H1 (cell line): Measurements from ENCODE around the gene KLHL21. TPM values are rescaled to one million over a fixed set of nuclear protein-coding genes. Genes with fewer than 3 reads are reported as not detected.

Source experiments
- BCL11A ChIP-seq, 2 experiments: IDR thresholded peaks; one replicate each; pipeline ENCODE4 v1.6.1; 2011; ENCODE audit warnings: low read depth in 2 of 2, low read length in 2 of 2, mild to moderate bottlenecking in 2 of 2
- CBX5 ChIP-seq: fragments of 300-800, 300-1000 bp; sonication (generic); IDR thresholded peaks from 2 replicates; pipeline ENCODE4 v1.7.1; 2016; ENCODE audit warnings: antibody characterized with exemption, low read length, low read depth
- CREB1 ChIP-seq: IDR thresholded peaks from 2 replicates; pipeline ENCODE4 v1.6.1; 2012; ENCODE audit warnings: inconsistent platforms
- CTBP2 ChIP-seq: IDR thresholded peaks from 2 replicates; pipeline ENCODE4 v1.7.0; 2011; ENCODE audit warnings: borderline replicate concordance, mild to moderate bottlenecking, moderate library complexity, mixed read lengths, low read length; ENCODE audit not compliant: insufficient read depth, insufficient read length
- EP300 ChIP-seq, 2 experiments: IDR thresholded peaks; 1 replicate in 1 of 2; 2 replicates in 1 of 2; pipeline ENCODE4 v1.6.1; 2011 to 2012; ENCODE audit warnings: low read depth in 2 of 2, low read length in 2 of 2, mild to moderate bottlenecking in 2 of 2, borderline replicate concordance in 1 of 2, inconsistent platforms in 1 of 2, moderate library complexity in 1 of 2
- EZH2 ChIP-seq: fragments of 200-600 bp; sonication (generic); IDR thresholded peaks from 2 replicates; pipeline ENCODE4 v1.7.1; 2012; ENCODE audit warnings: low read depth, mild to moderate bottlenecking, moderate library complexity, low read length, inconsistent platforms; ENCODE audit not compliant: severe bottlenecking
- NRF1 ChIP-seq: IDR thresholded peaks from 2 replicates; pipeline ENCODE4 v1.6.1; 2011; ENCODE audit warnings: mild to moderate bottlenecking, low read depth, low read length, improper control_type of control experiment
- SIN3A ChIP-seq, 2 experiments: IDR thresholded peaks in 1 of 2; conservative IDR thresholded peaks in 1 of 2; 2 replicates each; pipeline ENCODE4 v1.6.1; 2011 to 2012; ENCODE audit warnings: low read length in 2 of 2, improper control_type of control experiment in 1 of 2, low read depth in 1 of 2, mild to moderate bottlenecking in 1 of 2
- SRF ChIP-seq: IDR thresholded peaks from 2 replicates; pipeline ENCODE4 v1.6.1; 2011; ENCODE audit warnings: mild to moderate bottlenecking, low read depth, low read length, moderate library complexity
- TAF7 ChIP-seq: optimal IDR thresholded peaks from 2 replicates; pipeline ENCODE3; 2011; ENCODE audit warnings: low read depth, mild to moderate bottlenecking, inconsistent platforms, low read length, moderate library complexity, borderline replicate concordance
- YY1 ChIP-seq: IDR thresholded peaks from 2 replicates; pipeline ENCODE4 v1.6.1; 2011; ENCODE audit warnings: low read depth, mild to moderate bottlenecking, low read length
- ZNF274 ChIP-seq: IDR thresholded peaks from 2 replicates; pipeline ENCODE4 v1.7.0; 2012; ENCODE audit warnings: low read length, borderline replicate concordance; ENCODE audit errors: extremely low read depth
- polyA plus RNA-seq, 7 experiments: library from polyadenylated mRNA; depleted of rRNA in 3 of 7; stranded (reverse) in 5 of 7; unstranded in 2 of 7; fragments of >200 nt in 5 of 7; fragments of 200-250 nt in 2 of 7; gene quantifications; 1 replicate in 5 of 7; 2 replicates in 1 of 7; 4 replicates in 1 of 7; pipeline versions ENCODE4 v1.2.1 to v1.2.3, GENCODE V29; 2011 to 2013; ENCODE audit warnings: missing spikeins in 2 of 7, mixed read lengths in 2 of 7
- total RNA-seq: library from RNA; stranded (reverse); fragmentation: NEBNext Ultra II Directional; extraction: Animal tissue kit (Norgen Biotek cat#: 25700); gene quantifications from 2 replicates; pipeline ENCODE4 v1.2.1, GENCODE V29; 2021
- TF ChIP-seq, protein P1 (sequence below): IDR thresholded peaks from 2 replicates; pipeline ENCODE4 v1.6.1; 2011; ENCODE audit warnings: low read length, improper control_type of control experiment

The KLHL21 gene
- total and polyA plus RNA-seq, 2 of the 8 experiments (the other 6 are each of a cell fraction or from before 2014, with no cell fraction given), result 11.9 to 22.3 TPM

DNA sequence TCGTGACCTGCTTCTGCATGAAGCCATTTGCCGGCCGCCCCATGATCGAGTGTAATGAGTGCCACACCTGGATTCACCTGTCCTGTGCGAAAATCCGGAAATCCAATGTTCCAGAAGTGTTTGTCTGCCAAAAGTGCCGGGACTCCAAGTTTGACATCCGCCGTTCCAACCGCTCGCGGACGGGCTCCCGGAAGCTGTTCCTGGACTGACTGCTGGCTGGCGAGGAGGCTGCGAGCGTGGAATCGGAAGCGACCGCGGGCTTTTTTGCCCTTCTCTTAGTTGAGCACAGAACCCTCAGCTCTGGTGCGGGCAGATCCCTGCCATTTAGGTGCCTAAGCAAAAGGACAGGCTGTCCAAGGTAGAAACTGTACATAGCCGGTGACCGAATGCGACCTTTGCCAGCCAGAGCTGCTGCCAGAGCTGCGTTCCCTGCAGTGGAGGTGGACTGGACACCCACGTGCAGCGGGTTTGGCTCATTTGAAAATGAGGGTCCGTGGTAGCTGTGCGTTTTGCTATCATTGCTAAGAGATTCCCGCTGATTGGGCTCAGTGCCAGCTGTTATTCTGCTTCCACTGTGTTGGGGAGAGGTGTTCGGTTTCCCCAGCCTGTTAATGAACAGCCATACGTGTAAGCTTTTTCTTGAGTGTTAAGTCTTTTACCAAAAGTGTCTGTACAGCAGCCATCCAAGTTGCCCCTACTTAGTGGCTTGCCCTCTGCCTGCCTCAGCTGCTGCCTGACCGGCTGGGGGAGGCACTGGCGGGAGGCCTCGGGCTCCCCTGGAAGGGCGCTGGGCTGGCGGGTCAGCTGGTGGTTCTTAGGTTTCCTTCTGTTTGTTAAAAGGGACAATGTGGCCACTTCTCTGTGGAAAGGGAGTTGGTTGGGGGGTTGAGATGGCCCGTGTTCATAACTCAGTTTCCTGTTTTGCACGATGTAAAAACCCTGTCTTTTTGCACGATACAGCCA is 19.0 kb upstream of the KLHL21 start (continued):
- TF ChIP-seq TAF7 (no peak), BCL11A (IDR thresholded peaks at IDR 0.05; ENCODE audit: low read depth in 2 of 2, low read length in 2 of 2) (no peak), CTBP2 (no peak), NRF1 (no peak), SRF (no peak), CREB1 (no peak), ZNF274 (no peak), EP300 (IDR thresholded peaks at IDR 0.05; ENCODE audit: borderline replicate concordance in 1 of 2, low read depth in 2 of 2, low read length in 2 of 2) (no peak), EZH2 (no peak), YY1 (no peak), CBX5 (no peak), SIN3A (conservative IDR thresholded peaks at IDR 0.05 in 1 of 2, IDR thresholded peaks at IDR 0.05 in 1 of 2; ENCODE audit: low read depth in 1 of 2, low read length in 2 of 2) (no peak)
- TF ChIP-seq, protein P1, sequence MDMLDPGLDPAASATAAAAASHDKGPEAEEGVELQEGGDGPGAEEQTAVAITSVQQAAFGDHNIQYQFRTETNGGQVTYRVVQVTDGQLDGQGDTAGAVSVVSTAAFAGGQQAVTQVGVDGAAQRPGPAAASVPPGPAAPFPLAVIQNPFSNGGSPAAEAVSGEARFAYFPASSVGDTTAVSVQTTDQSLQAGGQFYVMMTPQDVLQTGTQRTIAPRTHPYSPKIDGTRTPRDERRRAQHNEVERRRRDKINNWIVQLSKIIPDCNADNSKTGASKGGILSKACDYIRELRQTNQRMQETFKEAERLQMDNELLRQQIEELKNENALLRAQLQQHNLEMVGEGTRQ, result no peak
